Karpas-422 (cell line): ENCODE measurements around the gene CBX3. TPM values are rescaled to one million over a fixed set of nuclear protein-coding genes. Genes with fewer than 3 reads are reported as not detected.
"Not testable (repeated sequence)": the region's sequence is repeated elsewhere in the genome, so short reads cannot be mapped to it uniquely, and the experiment has no call there.

Experiments used
- DNase-seq: peaks from one replicate; pipeline ENCODE4 v3.0.0-alpha.2; 2015
- H2AFZ ChIP-seq: fragments of 200-600 bp; sonication (generic); 2 replicates; pipeline ENCODE4 v1.6.1; 2014; ENCODE audit warnings: antibody characterized with exemption, low read length, mixed read lengths
- H3K27ac ChIP-seq: fragments of 200-600 bp; sonication (generic); 2 replicates; pipeline ENCODE4 v1.5.1; 2014; ENCODE audit warnings: mild to moderate bottlenecking, low read length, moderate library complexity
- H3K27me3 ChIP-seq: fragments of 200-600 bp; sonication (generic); 2 replicates; pipeline ENCODE4 v1.6.1; 2014; ENCODE audit warnings: low read length, mixed read lengths
- H3K36me3 ChIP-seq: fragments of 200-600 bp; sonication (generic); 2 replicates; pipeline ENCODE4 v1.6.1; 2014; ENCODE audit warnings: low read length, mixed read lengths; ENCODE audit not compliant: insufficient read depth
- H3K4me1 ChIP-seq: fragments of 200-600 bp; sonication (generic); 2 replicates; pipeline ENCODE4 v1.6.1; 2014; ENCODE audit warnings: mild to moderate bottlenecking, low read length, mixed read lengths
- H3K4me2 ChIP-seq: fragments of 200-600 bp; sonication (generic); 2 replicates; pipeline ENCODE4 v1.6.1; 2014; ENCODE audit warnings: low read length, low read depth, mild to moderate bottlenecking; ENCODE audit not compliant: poor library complexity, severe bottlenecking
- H3K4me3 ChIP-seq: fragments of 200-600 bp; sonication (generic); 2 replicates; pipeline ENCODE4 v1.5.1; 2014; ENCODE audit warnings: mild to moderate bottlenecking, antibody characterized with exemption, low read length, mixed read lengths
- H3K79me2 ChIP-seq: fragments of 200-600 bp; sonication (generic); 2 replicates; pipeline ENCODE4 v1.6.1; 2014; ENCODE audit warnings: mild to moderate bottlenecking, low read length, mixed read lengths
- H3K9ac ChIP-seq: fragments of 200-600 bp; sonication (generic); 2 replicates; pipeline ENCODE4 v1.6.0; 2014; ENCODE audit warnings: low read length
- H3K9me2 ChIP-seq: fragments of 200-600 bp; sonication (generic), shearing (Covaris generic); replicated peaks from 2 replicates; pipeline ENCODE4 v1.6.0; 2014; ENCODE audit warnings: mild to moderate bottlenecking, low read length, moderate library complexity; ENCODE audit not compliant: insufficient read depth
- H3K9me3 ChIP-seq: fragments of 300-700, 200-600 bp; sonication (generic); 2 replicates; pipeline ENCODE4 v1.6.1; 2014; ENCODE audit warnings: low read length, mixed read lengths
- H4K20me1 ChIP-seq: fragments of 200-600 bp; sonication (generic); 2 replicates; pipeline ENCODE4 v1.6.1; 2014; ENCODE audit warnings: mild to moderate bottlenecking, antibody characterized with exemption, low read length, low read depth; ENCODE audit not compliant: insufficient read depth
- total RNA-seq: library from RNA; depleted of rRNA; stranded (reverse); fragments of >200 nt; shearing (Covaris generic); gene quantifications from 2 replicates; pipeline ENCODE4 v1.2.3, GENCODE V29; 2014; ENCODE audit warnings: low replicate concordance

CBX3 gene
- total RNA-seq, 1 experiment from 2014 or later, result 168 TPM

- peaks cover 2% of the 10 kb centered on the region; the same call in 1 of the 2 replicates for H3K36me3 ChIP-seq
- no peak overlapping the region for H3K4me2 ChIP-seq
- H3K9me3 ChIP-seq, result no peaks in the 10 kb centered on the region
- no peak overlapping the region for H3K9ac ChIP-seq
- H3K79me2 ChIP-seq, result no peaks in the 10 kb centered on the region
- H4K20me1 ChIP-seq, result peaks cover 17% of the 10 kb centered on the region
- no peaks in the 10 kb centered on the region for H3K9me2 ChIP-seq
- no peaks in the 10 kb centered on the region; the same call in none of the 2 replicates for H3K4me1 ChIP-seq
- no peak overlapping the region for H3K4me3 ChIP-seq
- no peak overlapping the region for H3K27ac ChIP-seq
- no peaks in the 10 kb centered on the region for H3K27me3 ChIP-seq
- DNase-seq, result peak; percentile 52
- H2AFZ ChIP-seq, result no peak overlapping the region
Observed at GRCh38 chr7:26183545-26184280, 17.8 kb upstream of the CBX3 start.

- not testable (repeated sequence) for H3K4me2 ChIP-seq, H3K27ac ChIP-seq, H3K9me3 ChIP-seq, H3K27me3 ChIP-seq, H3K79me2 ChIP-seq, H3K4me1 ChIP-seq, H3K4me3 ChIP-seq, H3K9ac ChIP-seq, H2AFZ ChIP-seq, H3K9me2 ChIP-seq, H3K36me3 ChIP-seq
- peaks cover 25% of the 10 kb centered on the region for H4K20me1 ChIP-seq
- DNase-seq, result peak; percentile 46
Observed at GRCh38 chr7:26184281-26185101, 17.1 kb upstream of the CBX3 start.

- no peaks in the 10 kb centered on the region for H3K9me3 ChIP-seq
- no peaks in the 10 kb centered on the region for H3K9me2 ChIP-seq
- H3K4me2 ChIP-seq, result no peak overlapping the region
- H3K9ac ChIP-seq, result no peak overlapping the region
- H3K4me1 ChIP-seq, result no peaks in the 10 kb centered on the region; the same call in none of the 2 replicates
- H3K27me3 ChIP-seq, result no peaks in the 10 kb centered on the region
- H4K20me1 ChIP-seq, result peaks cover 32% of the 10 kb centered on the region
- H3K79me2 ChIP-seq, result no peaks in the 10 kb centered on the region
- H3K36me3 ChIP-seq, result peaks cover 17% of the 10 kb centered on the region
- no peak overlapping the region for H2AFZ ChIP-seq
- H3K4me3 ChIP-seq, result no peak overlapping the region
- DNase-seq, result peak; percentile 51
- no peak overlapping the region for H3K27ac ChIP-seq
Observed at GRCh38 chr7:26185131-26185843, 16.3 kb upstream of the CBX3 start.

DNA sequence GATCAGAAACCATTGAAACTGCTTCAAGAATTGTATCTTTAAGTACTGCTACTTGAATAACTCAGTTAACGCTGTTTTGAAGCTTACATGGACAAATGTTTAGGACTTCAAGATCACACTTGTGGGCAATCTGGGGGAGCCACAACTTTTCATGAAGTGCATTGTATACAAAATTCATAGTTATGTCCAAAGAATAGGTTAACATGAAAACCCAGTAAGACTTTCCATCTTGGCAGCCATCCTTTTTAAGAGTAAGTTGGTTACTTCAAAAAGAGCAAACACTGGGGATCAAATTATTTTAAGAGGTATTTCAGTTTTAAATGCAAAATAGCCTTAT, 15.7 kb upstream of the CBX3 start:
- H3K79me2 ChIP-seq, result no peaks in the 10 kb centered on the region
- H3K36me3 ChIP-seq, result peaks cover 22% of the 10 kb centered on the region
- peak; percentile 49 for DNase-seq
- no peak overlapping the region for H3K4me2 ChIP-seq
- H3K4me3 ChIP-seq, result no peak overlapping the region
- H3K9me2 ChIP-seq, result no peaks in the 10 kb centered on the region
- H3K27ac ChIP-seq, result no peak overlapping the region
- peaks cover 33% of the 10 kb centered on the region for H4K20me1 ChIP-seq
- no peaks in the 10 kb centered on the region; the same call in none of the 2 replicates for H3K4me1 ChIP-seq
- H3K9ac ChIP-seq, result no peak overlapping the region
- H3K9me3 ChIP-seq, result no peaks in the 10 kb centered on the region
- H3K27me3 ChIP-seq, result no peaks in the 10 kb centered on the region
- no peak overlapping the region for H2AFZ ChIP-seq

GRCh38 chr7:26186364-26187311, 14.9 kb upstream of the CBX3 start:
- H3K27me3 ChIP-seq, result no peaks in the 10 kb centered on the region
- H3K27ac ChIP-seq, result peak overlapping the region; percentile 6; the same call in 1 of the 2 replicates
- peaks cover 2% of the 10 kb centered on the region for H3K4me1 ChIP-seq
- H3K36me3 ChIP-seq, result peaks cover 30% of the 10 kb centered on the region
- H3K79me2 ChIP-seq, result no peaks in the 10 kb centered on the region
- H4K20me1 ChIP-seq, result peaks cover 39% of the 10 kb centered on the region
- H3K9me3 ChIP-seq, result no peaks in the 10 kb centered on the region
- H2AFZ ChIP-seq, result no peak overlapping the region
- no peak overlapping the region for H3K4me2 ChIP-seq
- DNase-seq, result peak; percentile 52
- no peak overlapping the region for H3K4me3 ChIP-seq
- no peak overlapping the region for H3K9ac ChIP-seq
- no peaks in the 10 kb centered on the region for H3K9me2 ChIP-seq

GRCh38 chr7:26187380-26188205, 14.0 kb upstream of the CBX3 start:
- Histone ChIP-seq H3K9me3 (no peaks in the 10 kb centered on the region), H3K27ac (peak overlapping the region; percentile 67), H3K9me2 (no peaks in the 10 kb centered on the region), H3K4me1 (peaks cover 2% of the 10 kb centered on the region), H3K9ac (no peak overlapping the region), H2AFZ (no peak overlapping the region), H3K27me3 (no peaks in the 10 kb centered on the region), H4K20me1 (peaks cover 46% of the 10 kb centered on the region), H3K36me3 (peaks cover 40% of the 10 kb centered on the region), H3K4me3 (no peak overlapping the region), H3K4me2 (no peak overlapping the region), H3K79me2 (no peaks in the 10 kb centered on the region)
- DNase-seq, result peak; percentile 73
